Measurements from ENCODE around the gene MARCHF9. TPM values are rescaled to one million over a fixed set of nuclear protein-coding genes. Genes with fewer than 3 reads are reported as not detected.

MARCHF9 gene
- total RNA-seq, 1 donor from 2014 or later, result 13.1 TPM

DNA sequence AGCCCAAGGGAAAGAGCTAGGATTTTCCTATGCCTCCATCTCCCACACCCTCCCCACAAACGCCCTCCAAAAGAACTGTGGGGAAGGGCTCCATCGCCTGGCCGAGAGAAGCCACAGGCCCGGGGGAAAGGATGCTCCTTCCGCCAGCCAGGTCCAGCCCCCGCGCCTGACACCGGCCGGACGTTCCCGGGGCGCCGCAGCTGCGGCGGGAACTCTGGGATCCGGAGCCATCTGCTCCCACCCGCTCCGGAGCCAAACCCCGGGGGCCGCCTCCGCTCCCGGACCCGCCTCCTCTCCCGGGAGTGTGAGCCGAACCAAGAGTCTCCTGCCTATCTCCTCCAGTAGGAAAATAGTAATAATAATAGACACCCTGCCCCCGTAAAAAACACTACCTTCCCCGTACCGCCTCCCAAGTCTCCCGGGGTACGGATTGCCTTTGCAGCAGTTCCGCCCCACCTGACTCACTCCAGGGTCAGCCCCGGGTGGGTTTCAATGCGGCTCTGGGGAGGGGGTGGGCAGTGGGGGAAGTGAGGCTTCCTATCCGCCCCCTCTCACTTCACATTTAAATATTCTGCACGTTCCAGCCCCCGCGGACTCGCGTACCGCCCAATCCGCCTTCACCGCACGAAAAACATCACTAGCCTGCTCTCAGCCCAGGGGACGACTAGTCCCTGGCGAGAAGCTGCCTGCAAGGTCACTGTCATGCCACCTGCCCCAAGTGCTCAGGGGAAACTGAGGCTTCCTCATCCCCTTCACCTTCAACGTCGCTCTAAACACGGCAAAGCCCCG, 18.8 kb upstream of the MARCHF9 start:
- no peak for DNase-seq (ENCODE audit: low spot score)

DNA sequence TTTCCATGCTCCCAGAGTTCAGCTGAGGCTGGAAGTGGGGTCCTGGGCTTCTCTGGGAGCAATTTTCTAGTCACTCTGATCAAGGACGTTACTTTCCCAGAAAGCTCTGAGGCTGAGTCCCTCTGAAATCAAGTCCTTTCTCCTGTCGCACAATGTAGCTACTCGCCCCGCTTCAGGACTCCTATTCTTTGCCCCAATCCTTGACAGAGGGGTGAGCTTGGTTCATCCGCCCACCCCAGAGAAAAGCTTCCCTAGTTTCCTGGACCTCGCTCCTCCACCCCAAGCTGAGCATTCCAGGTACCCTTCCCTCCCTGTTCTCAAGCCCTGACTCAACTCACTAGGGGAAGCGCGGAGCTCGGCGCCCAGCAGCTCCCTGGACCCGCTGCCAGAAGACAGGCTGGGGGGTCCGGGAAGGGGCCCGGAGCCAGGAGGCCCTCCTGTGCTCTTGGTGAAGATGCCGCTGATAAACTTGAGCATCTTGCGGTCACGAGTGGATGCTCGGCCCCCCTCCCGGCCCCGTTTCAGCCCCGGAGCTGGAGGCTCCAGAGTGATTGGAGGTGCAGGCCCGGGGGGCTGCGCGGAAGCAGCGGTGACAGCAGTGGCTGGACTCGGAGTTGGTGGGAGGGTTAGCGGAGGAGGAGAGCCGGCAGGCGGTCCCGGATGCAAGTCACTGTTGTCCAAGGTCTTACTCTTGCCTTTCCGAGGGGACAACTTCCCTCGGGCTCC, 18.0 kb upstream of the MARCHF9 start:
- DNase-seq (ENCODE audit: low spot score), result no peak
- intact Hi-C loops (cut with DNase I), result no loop called here

More for the DNA sequence above, 18.8 kb upstream of the MARCHF9 start:
- intact Hi-C loops (cut with DNase I), result no loop called here

DNA sequence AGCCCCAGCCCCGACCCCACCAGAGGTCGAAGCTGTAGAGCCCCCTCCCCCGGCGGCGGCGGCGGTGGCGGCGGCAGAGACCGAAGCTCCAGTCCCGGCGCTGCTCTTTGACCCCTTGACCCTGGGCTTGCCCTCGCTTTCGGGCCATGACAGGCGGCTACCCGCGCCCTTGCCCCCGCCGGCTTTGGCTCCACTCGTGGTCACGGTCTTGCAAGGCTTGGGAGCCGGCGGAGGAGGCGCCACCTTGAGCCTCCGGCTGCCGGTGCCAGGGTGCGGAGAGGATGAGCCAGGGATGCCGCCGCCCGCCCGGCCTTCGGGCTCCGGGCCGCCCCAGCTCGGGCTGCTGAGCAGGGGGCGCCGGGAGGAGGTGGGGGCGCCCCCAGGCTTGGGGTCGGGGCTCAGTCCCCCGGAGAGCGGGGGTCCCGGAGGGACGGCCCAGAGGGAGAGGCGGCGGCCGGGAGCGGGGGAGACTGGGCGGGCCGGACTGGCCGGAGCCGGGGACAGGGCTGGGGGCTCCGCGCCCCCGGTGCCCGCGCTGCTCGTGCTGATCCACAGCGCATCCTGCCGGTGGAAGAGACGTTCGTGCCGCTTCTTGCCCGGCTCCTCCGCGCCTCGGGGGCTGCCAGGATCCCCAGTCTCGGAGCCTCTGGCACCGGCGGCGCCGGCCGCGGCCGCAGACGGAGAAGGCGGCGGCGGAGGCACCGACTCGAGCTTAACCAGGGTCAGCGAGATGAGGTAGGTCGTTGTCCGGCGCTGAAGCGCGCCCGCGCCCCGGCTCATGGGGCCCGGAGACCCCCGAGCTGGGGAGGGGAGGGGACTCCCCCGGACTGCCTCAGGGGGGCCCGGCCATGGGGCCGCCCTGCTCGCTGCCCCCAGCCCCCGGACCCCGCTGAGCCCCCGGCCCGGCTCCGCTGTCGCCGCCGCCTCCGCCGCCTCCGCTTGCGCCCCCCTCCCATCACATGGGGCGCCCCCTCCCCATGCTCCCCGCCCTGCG, 17.1 kb upstream of the MARCHF9 start:
- no peak for DNase-seq (ENCODE audit: low spot score)
- intact Hi-C loops (cut with DNase I), result no loop called here

DNA sequence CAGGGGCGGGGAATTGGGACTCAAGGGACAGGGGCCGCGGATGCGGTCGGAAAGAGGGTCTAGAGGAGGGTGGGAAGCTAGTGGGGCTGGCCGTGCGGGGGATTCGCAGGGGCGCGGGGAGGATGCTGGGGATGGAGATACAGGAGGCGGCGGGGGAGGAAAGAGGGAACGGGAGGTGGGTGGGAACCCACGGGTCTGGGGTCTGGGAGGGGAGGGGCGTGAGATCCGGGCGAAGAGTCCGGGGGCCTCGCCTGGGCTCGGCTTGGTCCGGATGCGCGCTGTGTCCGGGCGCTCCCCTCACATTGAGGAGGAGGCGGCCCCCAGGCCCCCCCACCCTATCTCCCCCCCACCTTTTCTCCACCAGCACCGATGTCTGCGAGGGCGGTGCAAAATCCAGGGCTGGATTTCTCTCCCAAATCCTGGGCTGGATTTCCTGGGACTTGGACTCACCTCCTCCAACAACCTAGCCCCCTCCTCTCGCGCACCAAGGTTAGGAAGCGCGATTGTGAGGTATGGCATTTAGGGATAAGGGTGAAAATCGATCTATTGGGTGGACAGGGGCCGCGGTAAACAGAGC, 16.2 kb upstream of the MARCHF9 start, which contains the start of gene AGAP2:
Gene AGAP2, minus strand, starts transcription at position 82 of the 577 bp plus-strand sequence. CDS start 496 bp downstream, outside the sequence.
- intact Hi-C loops (cut with DNase I), result no loop called here
- DNase-seq (ENCODE audit: low spot score), result no peak

DNA sequence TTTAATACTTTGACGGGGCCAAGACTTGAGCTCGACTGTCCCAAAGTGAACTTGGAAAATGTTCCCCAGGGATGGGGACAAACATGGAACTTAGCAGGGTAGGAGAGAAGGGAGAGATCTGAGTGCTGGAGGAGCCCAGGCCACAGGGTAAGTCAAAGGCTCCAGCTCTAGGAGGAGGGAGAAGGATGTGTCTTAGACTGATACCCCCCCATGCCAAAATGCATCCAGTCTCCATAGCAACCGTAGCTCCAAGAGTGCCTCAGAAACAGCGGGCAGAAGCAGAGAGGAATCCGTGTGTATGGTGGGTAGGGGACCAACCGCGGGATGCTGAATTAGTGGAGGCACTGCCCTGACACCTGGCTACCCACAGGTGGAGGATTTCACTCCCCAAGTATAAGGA, 15.5 kb upstream of the MARCHF9 start:
- intact Hi-C loops (cut with DNase I), result no loop called here
- no peak for DNase-seq (ENCODE audit: low spot score)

DNA sequence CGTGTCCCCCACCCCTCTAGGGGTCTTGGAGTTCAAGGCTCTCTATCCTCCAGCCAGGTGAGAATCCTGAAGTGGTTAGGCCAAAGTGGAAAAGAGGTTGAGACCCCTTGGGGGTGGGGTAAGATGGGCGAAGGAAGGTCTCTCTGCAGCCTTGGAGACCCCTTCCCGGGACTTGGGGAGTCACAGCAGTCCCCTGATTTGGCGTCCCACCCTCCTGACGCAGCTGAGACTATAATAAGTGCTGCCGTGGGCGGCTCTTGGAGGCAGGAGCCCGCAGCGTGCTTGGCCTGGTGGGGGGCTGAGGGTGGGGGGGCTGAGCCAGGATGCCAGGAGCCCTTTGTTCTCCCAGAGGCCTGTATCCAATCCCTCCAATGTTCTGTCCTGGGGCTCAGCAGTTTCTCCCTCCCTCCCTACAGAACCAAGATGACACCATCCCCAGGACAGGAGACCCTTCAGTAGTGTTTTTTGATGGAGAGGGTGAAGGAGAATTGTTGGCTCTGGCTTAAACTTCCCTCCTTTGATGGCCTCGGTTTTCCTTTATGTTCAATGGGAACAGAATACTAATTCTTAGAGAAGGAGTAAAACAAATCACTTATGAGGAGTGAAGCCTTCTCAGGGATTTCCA, 14.9 kb upstream of the MARCHF9 start:
- intact Hi-C loops (cut with DNase I), result no loop called here

DNA sequence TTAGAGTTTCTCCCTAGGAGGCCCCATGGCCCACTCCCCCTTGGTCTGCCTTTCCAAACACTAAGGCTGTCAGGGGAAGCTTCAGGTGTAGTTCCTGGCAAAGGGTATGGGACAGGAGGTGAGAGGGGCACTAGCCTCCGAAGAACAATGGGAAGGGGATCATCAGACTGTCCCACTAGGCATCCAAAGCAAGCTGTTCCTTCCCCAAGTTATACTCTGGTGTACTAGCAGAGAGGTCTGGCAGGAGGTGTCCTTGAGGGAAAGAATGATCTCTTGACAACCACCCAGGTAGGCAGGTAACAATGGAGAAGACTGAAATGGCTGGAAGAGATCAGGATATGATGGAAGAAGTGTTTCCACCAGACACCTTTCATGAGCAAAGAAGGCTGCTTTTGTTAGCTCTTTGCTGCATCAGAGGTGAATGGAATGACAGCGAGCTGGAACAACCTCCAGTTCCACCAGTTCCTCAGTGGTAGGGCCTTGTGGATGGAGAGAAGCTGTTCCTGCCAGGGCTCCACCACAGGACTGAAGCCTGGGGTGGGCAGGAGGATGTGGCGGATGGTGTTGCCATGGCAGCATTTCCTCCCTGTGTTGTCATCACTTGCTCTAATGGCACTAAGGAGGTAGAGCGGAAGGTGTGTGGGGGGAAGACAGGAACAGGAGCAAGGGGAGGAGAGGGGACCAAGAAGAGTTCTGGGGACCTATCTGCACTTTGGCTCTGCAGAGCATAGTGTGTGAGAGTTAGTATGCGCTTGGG, 14.1 kb upstream of the MARCHF9 start:
- intact Hi-C loops (cut with DNase I), result no loop called here
- peak; percentile 91 for DNase-seq (ENCODE audit: low spot score)

More for the DNA sequence above, 14.9 kb upstream of the MARCHF9 start:
- DNase-seq (ENCODE audit: low spot score), result no peak

DNA sequence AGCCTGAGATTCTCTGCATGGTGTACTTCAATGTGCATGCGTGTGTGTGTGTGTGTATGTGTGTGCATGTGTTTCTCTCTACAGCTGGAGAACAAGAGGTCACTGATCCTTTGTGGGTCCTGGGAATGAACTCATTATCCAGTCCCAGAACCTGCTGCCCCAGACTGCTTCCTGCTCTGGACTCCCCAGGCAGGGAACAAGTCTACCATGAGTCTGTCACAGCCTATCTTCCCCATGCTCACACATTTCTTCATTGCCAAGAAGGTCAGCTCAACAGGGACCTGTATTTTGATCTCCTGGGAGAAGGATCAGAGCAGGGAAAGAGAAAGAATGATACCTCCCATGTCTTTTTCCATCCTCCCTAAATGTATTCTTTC, 13.5 kb upstream of the MARCHF9 start:
- intact Hi-C loops (cut with DNase I), result no loop called here
- no peak for DNase-seq (ENCODE audit: low spot score)

DNA sequence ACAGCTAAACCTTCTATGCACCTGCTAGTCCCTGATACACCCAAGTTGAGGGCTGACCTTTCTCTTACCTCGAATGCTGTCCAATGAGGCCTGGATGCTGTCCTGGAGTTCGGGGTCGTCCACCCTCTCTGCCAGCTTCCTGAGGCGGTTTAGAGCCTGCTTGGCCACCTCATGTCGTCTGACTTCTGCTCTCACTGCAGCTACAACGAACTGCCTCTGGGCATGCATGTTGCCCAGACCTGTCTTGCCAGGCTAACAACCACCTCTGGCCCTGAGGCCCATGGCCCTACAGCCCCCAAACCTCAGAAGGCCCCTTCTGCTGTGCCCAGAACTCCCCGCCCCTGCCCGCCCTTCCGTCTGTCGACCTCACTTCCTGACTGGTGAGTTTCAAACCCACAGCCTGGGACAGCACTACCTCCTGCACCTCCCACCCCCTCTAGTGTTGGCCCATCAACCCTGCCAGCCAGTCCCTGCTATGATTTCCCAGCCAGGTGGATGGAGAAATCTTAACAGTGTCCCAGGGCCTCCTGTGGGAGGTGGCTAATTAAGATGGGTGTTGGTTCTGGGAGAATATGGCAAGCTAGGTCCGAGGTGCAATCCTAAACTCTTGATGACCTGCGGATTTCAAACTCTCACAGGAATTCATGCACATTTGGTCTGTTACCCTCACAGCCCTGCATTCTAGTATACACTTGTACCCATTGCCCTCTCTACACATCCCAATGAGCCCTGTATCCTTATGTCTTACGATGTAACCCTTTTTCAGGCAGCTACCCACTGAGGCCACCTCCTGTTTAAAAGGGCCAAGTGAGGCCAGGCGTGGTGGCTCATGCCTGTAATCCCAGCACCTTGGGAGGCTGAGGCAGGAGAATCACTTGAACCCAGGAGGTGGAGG, 12.8 kb upstream of the MARCHF9 start:
- intact Hi-C loops (cut with DNase I), result no loop called here
- DNase-seq (ENCODE audit: low spot score), result no peak

DNA sequence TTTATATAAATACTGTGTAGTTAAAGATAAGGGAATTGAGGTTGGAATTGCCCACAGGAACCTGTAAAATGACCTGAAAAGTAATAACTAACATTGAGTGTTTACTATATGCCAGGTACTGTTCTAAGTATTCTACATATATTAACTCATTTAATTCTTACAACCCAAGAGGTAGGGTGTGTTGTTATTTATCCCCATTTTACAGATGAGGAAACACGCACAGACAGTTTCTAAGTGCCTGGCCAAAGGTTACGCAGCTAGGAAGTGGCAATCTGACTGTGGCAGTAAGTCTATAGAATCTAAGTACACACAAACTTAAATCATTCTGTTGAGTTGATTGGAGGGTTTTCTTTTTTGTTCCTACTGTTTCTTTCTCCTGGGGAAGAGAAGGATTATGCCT, 11.1 kb upstream of the MARCHF9 start:
- DNase-seq (ENCODE audit: low spot score), result no peak
- intact Hi-C loops (cut with DNase I), result no loop called here

DNA sequence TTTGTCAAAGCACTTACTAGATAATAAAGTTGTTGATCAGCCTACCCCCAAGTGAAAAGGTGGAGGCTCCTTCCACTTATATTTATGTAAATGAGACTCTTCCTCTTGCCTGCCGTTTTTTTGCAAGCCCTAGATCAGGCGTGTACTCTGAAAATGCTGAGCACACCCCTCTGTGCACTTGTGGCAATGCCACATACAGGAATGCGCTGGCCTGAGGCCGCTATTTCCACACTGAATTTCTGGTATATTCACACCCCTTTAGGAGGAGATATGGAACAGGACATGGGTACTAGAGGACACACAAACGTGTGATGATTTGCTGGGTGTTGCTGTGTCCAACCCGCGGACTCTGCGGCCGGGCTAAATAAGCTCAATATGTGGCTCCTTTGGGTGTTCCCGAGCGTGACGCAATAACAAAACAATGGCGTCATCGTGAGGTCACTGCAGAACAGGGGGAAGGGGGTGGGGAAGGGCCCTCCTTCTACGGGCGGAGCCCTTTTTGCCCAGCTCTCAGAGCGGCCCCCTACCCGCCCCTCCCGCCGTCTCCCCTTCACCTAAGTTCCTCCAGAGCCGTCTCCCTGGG, 10.6 kb upstream of the MARCHF9 start:
- intact Hi-C loops (cut with DNase I), result no loop called here
- no peak for DNase-seq (ENCODE audit: low spot score)

DNA sequence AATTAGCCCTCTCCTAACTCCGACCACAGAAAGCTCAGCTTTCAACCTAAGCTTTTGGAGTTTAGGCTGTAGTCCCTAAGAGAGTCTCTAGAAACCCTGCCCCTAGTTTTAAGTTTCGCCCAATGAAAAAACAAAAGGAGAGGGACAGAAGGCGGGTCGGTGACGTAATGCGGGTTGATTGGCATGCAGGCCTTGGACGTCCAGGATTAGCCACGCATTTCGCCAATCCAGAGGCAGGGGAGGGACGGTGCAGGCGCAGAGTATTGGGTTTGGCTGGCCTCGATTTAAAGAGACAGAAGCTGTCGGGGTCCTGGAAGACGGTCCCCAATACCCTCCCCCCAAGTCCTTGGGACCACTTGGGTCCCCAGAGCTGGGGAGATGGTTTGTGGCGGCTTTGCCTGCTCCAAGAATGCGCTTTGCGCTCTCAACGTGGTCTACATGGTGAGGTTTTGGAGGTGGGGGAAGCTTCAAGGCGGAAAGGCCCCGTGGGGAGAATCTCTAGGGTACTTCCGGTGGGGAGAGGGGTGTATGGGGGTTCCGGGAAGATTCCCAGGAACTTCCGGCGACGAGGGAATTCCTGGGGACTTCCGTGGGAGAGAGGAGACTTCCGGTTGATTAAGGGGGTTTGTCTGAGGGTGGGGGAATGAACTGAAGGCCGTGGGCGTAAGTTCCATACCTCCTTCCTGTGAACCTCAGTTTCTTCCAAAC, 10.0 kb upstream of the MARCHF9 start, which contains the start of gene TSPAN31:
Gene TSPAN31, plus strand, starts transcription at position 263 of the 708 bp plus-strand sequence. Its CDS starts 116 bp downstream, at position 379.
- peak; percentile 98 for DNase-seq (ENCODE audit: low spot score)
- intact Hi-C loops (cut with DNase I), result no loop called here

DNA sequence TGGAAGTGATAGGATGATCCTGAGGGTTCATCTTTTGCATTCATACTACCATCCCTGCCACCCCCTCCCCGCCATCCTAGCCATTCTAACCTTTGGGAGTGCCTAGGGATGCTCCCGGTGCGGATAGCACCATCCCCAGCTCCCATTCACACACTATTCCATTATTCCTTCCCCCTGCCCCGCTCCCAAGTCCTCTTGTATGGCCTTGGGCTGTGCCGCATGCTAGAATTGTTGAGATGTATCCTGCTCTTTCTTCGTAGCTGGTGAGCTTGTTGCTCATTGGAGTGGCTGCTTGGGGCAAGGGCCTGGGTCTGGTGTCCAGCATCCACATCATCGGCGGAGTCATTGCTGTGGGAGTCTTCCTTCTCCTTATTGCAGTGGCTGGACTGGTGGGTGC, 9.4 kb upstream of the MARCHF9 start:
- DNase-seq (ENCODE audit: low spot score), result no peak
- intact Hi-C loops (cut with DNase I), result no loop called here

DNA sequence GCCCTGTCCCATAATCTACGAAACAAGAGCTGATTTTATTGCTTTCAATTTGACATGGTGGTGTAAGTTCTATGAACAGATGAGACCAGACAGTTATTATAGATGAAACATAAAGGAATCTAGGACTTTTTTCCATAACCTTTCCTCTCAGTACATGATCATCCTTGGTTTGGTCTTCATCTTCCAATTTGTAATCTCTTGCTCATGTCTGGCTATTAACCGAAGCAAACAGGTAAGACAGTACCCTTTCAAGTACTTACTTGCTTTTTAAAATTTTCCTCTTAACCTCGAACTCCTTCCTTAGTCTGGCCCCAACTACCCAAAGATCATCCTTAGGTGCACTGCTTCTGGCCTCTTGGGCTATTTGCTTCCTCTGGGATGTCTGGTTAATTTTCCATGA, 8.9 kb upstream of the MARCHF9 start:
- intact Hi-C loops (cut with DNase I), result no loop called here
- DNase-seq (ENCODE audit: low spot score), result no peak

DNA sequence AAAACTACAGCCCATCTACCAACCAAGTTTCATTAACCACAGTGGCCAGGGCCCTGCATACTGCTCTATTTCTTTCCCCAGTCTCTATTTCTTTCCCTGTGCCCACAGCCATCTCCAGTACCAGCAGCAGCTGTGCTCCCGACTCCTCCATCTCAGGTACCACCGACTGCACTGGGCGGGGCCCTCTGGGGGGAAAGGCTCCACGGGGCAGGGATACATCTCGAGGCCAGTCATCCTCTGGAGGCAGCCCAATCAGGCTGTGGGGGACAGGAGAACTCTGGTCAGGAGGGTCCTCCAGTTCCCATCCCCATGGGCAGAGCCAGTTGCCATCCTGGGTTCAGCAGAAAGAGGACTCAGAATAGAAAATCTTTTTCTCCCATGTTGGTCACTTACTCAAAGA, 5.8 kb upstream of the MARCHF9 start:
- DNase-seq (ENCODE audit: low spot score), result no peak
- intact Hi-C loops (cut with DNase I), result no loop called here
